ENCODE measurements around the gene ZNF532. TPM values are rescaled to one million over a fixed set of nuclear protein-coding genes. Genes with fewer than 3 reads are reported as not detected.
A peak's percentile ranks its signal among the peaks of the same experiment; 100 is the strongest.

Gene ZNF532
- total and polyA plus RNA-seq, 12 donors, result 11.6 to 34.8 (median 22.6) TPM

DNA sequence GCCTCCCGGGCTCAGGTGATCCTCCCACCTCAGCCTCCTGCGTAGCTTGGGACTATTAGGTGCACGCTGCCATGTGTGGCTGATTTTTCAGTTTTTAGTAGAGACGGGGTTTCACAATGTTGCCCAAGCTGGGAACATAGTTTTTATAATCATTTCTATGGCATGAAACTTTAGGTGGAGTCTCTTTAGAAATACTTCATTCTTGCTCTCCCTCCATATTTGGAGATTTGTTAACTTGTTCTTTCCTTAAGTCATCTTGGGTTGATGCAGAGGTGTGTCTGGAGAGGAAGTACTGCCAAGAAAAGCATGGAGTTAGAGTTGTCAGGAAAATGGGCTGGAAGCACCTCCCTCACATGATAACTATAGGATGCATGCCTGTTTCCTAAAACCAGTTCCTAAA is 17.4 kb downstream of the ZNF532 start:
- 92 to 96% (median 95%) methylated on average over 4 of the region's 4 CpGs for WGBS, 4 donors
- Histone ChIP-seq H3K4me1 (replicated peaks in 1 of 2) (peaks cover 0 to 23% of the 10 kb centered on the region in 2 donors), H3K27me3 (no peaks in the 10 kb centered on the region), H3K27ac (no peak overlapping the region), H3K4me3 (no peak overlapping the region), H3K36me3 (replicated peaks in 1 of 2) (no peaks in the 10 kb centered on the region), H3K9me3 (replicated peaks in 1 of 3) (no peaks in the 10 kb centered on the region)
- DNase-seq, result no peak
- intact Hi-C loops (cut with DNase I), result no loop called here
- no peak for TF ChIP-seq CTCF (IDR thresholded peaks at IDR 0.05)
- TF ChIP-seq POLR2A (IDR thresholded peaks at IDR 0.05), result no peak

- no peaks in the 10 kb centered on the region for H3K27me3 ChIP-seq
- TF ChIP-seq POLR2A (IDR thresholded peaks at IDR 0.05), result no peak
- no peak for TF ChIP-seq CTCF (IDR thresholded peaks at IDR 0.05)
- peaks cover 0 to 27% of the 10 kb centered on the region in 2 donors for H3K4me1 ChIP-seq (replicated peaks in 1 of 2)
- no peaks in the 10 kb centered on the region for H3K36me3 ChIP-seq (replicated peaks in 1 of 2)
- DNase-seq, result no peak
- intact Hi-C loops (cut with DNase I), result no loop called here
- no peaks in the 10 kb centered on the region for H3K9me3 ChIP-seq (replicated peaks in 1 of 3)
- no peak overlapping the region for H3K27ac ChIP-seq
- H3K4me3 ChIP-seq, result no peak overlapping the region
- WGBS, 4 donors, result 47 to 73% (median 51%) methylated on average over 1 of the region's 1 CpG
Observed at GRCh38 chr18:58882686-58883085, 18.0 kb downstream of the ZNF532 start.

DNA sequence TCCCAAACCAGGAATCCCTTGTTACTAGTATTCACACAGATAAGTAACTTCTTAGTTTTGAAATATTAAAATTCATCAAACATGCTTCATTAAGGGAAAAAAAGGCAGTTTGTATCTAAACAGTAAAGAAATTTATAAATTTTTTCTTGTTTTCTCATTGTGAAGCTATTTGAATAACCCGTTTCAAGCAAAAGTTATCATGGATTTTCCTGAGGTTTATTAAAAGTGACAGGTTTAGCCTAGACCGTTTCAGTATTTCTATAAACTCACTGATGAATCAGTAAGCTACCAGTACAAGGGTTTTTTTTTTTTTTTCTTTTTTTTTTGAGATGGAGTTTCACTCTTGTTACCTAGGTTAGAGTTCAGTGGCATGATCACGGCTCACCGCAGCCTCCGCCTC is 20.0 kb downstream of the ZNF532 start:
- TF ChIP-seq CTCF (IDR thresholded peaks at IDR 0.05) (no peak), POLR2A (IDR thresholded peaks at IDR 0.05) (no peak)
- Histone ChIP-seq H3K4me3 (no peak overlapping the region), H3K9me3 (replicated peaks in 1 of 3) (no peaks in the 10 kb centered on the region), H3K4me1 (replicated peaks in 1 of 2) (peaks cover 0 to 31% of the 10 kb centered on the region in 2 donors), H3K27me3 (no peaks in the 10 kb centered on the region), H3K36me3 (replicated peaks in 1 of 2) (no peaks in the 10 kb centered on the region), H3K27ac (no peak overlapping the region)
- no peak for DNase-seq
- 94 to 97% (median 96%) methylated on average over 5 of the region's 5 CpGs for WGBS, 4 donors
- intact Hi-C loops (cut with DNase I), result no loop called here

DNA sequence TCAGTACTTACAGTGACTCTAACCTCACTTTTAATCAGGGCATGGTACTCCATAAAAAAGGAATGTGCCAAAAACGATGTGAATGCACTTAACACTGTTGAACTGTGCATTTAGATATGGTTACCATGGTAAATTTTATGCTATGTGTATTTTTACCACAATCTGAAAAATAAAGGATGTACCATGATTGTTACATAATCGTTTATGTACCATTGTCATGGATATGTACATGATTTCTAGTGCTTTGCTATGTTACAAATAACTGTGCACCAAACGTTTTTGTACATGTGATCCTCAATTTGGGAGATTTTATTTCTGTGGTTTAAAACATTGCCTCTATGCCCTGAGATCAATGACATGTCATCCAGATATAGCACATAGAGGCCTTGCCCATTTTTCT is 21.8 kb downstream of the ZNF532 start:
- TF ChIP-seq CTCF (IDR thresholded peaks at IDR 0.05), result no peak
- TF ChIP-seq POLR2A (IDR thresholded peaks at IDR 0.05), result no peak
- Histone ChIP-seq H3K9me3 (replicated peaks in 1 of 3) (no peaks in the 10 kb centered on the region), H3K4me3 (no peak overlapping the region), H3K27ac (peak overlapping the region in 1 of 5 donors; percentile 75), H3K4me1 (replicated peaks in 1 of 2) (peaks cover 0 to 27% of the 10 kb centered on the region in 2 donors), H3K27me3 (no peaks in the 10 kb centered on the region), H3K36me3 (replicated peaks in 1 of 2) (no peaks in the 10 kb centered on the region)
- 64 to 77% (median 67%) methylated on average over 3 of the region's 3 CpGs for WGBS, 4 donors
- no peak for DNase-seq
- intact Hi-C loops (cut with DNase I), result no loop called here
